CD4-positive, alpha-beta memory T cell (primary cell): ENCODE data around the gene PITPNM2. TPM values are rescaled to one million over a fixed set of nuclear protein-coding genes. Genes with fewer than 3 reads are reported as not detected.

ENCODE experiments used
- CTCF ChIA-PET: fragments of 350-600 bp; sonication (Branson Sonifier 250); formaldehyde crosslinking; loops from one replicate; lab custom pipeline; 2021; ENCODE audit warnings: inconsistent platforms; ENCODE audit not compliant: partially characterized antibody; lab: Charles Lee
- POLR2A ChIA-PET: fragments of 350-600 bp; sonication (Branson Sonifier 250); formaldehyde crosslinking; loops from one replicate; lab custom pipeline; 2021; ENCODE audit not compliant: partially characterized antibody; lab: Charles Lee
- DNase-seq, 5 donors: peaks; one replicate each; pipeline versions ENCODE4 v3.0.0 to v3.0.0-alpha.2; 2020 to 2022; ENCODE audit warnings: mixed read lengths in 1 of 5
- H3K27ac ChIP-seq: one replicate; pipeline ENCODE4 v1.7.0; 2013; ENCODE audit warnings: low read depth, low read length
- H3K27me3 ChIP-seq: 2 replicates; pipeline ENCODE4 v1.7.0; 2013; ENCODE audit warnings: mild to moderate bottlenecking, low read length, moderate library complexity; ENCODE audit not compliant: insufficient read depth
- H3K36me3 ChIP-seq: 2 replicates; pipeline ENCODE4 v1.7.0; 2013; ENCODE audit warnings: mild to moderate bottlenecking, low read length, moderate library complexity; ENCODE audit not compliant: insufficient read depth
- H3K4me1 ChIP-seq: 2 replicates; pipeline ENCODE4 v1.7.0; 2013; ENCODE audit warnings: mild to moderate bottlenecking, low read length, moderate library complexity; ENCODE audit not compliant: insufficient read depth
- H3K4me3 ChIP-seq, 2 donors: one replicate each; pipeline ENCODE4 v1.7.0; 2013; ENCODE audit warnings: low read length in 2 of 2, mild to moderate bottlenecking in 1 of 2
- H3K9me3 ChIP-seq, 2 donors: one replicate each; pipeline ENCODE4 v1.7.0; 2013; ENCODE audit warnings: low read length in 2 of 2, control low read depth in 1 of 2; ENCODE audit not compliant: control insufficient read depth in 1 of 2
- H3K27ac Mint-ChIP-seq, 7 donors: one replicate each; pipeline ENCODE4 v1.8.0; 2020 to 2021; ENCODE audit warnings: mixed read lengths in 7 of 7, mild to moderate bottlenecking in 6 of 7, inconsistent platforms in 3 of 7, moderate library complexity in 3 of 7
- H3K27me3 Mint-ChIP-seq, 2 donors: one replicate each; pipeline ENCODE4 v1.8.0; 2020 to 2021; ENCODE audit warnings: mixed read lengths in 2 of 2
- H3K36me3 Mint-ChIP-seq, 2 donors: one replicate each; pipeline ENCODE4 v1.8.0; 2020 to 2021; ENCODE audit warnings: mixed read lengths in 2 of 2, inconsistent platforms in 1 of 2, mild to moderate bottlenecking in 1 of 2
- H3K4me1 Mint-ChIP-seq, 4 donors: one replicate each; pipeline ENCODE4 v1.8.0; 2020 to 2021; ENCODE audit warnings: mixed read lengths in 4 of 4, mild to moderate bottlenecking in 1 of 4
- H3K4me3 Mint-ChIP-seq, 8 donors: one replicate each; pipeline ENCODE4 v1.8.0; 2020 to 2021; ENCODE audit warnings: mixed read lengths in 8 of 8, mild to moderate bottlenecking in 7 of 8, moderate library complexity in 6 of 8, inconsistent platforms in 3 of 8
- H3K9me3 Mint-ChIP-seq, 8 donors: one replicate each; pipeline ENCODE4 v1.8.0; 2020 to 2021; ENCODE audit warnings: mixed read lengths in 8 of 8, mild to moderate bottlenecking in 5 of 8, inconsistent platforms in 3 of 8, moderate library complexity in 1 of 8
- intact Hi-C: fragments of 100-400 bp; cut with micrococcal nuclease; formaldehyde crosslinking; loops from one replicate; pipeline ENCODE4 v1.15.1; 2023
- polyA plus RNA-seq, 2 donors: library from polyadenylated mRNA; unstranded; fragments of 300-500 nt; fragmentation: Illumina TruSeq; gene quantifications; one replicate each; pipeline ENCODE4 v1.2.3, GENCODE V29; 2021
- total RNA-seq, 2 experiments: library from RNA; stranded (reverse); gene quantifications; one replicate each; pipeline ENCODE4 v1.2.3, GENCODE V29; 2021

Gene PITPNM2
- 10 to 100 TPM; 15.7 to 16.8 TPM for total RNA-seq
- polyA plus RNA-seq: 1 to 10 TPM in 1 of 2 donors, under 1 TPM in 1; 0.77 to 3.3 TPM

- no peaks in the 10 kb centered on the region for H3K27me3 Mint-ChIP-seq
- peak within 1 kb of the TSS; percentile 80 to 89 (median 86) for H3K4me3 Mint-ChIP-seq
- Histone ChIP-seq H3K27ac (peak within 1 kb of the TSS; percentile 34), H3K4me3 (peak within 1 kb of the TSS; percentile 44 to 52), H3K27me3 (no peaks in the 10 kb centered on the region), H3K4me1 (peaks cover 23% of the 10 kb centered on the region), H3K36me3 (no peaks in the 10 kb centered on the region), H3K9me3 (no peaks in the 10 kb centered on the region)
- ChIA-PET CTCF (interaction anchor here (1.4 to 3.1 kb wide), 4 partner anchors 8 to 107 kb away, joined by 4 to 20 read pairs (median 4); no protein-coding TSS in a partner anchor), POLR2A (interaction anchor here (0.6 to 4.1 kb wide), 13 partner anchors 15 to 107 kb away, joined by 3 to 28 read pairs (median 5); partner anchors contain the start of genes MPHOSPH9 and MTRFR)
- H3K36me3 Mint-ChIP-seq: peaks cover 0 to 4% of the 10 kb centered on the region in 2 donors
- intact Hi-C loops: loop anchor here (1.0 to 2.0 kb wide), 4 partner anchors 75 to 176 kb away; partner anchors contain the start of gene OGFOD2
- H3K4me1 Mint-ChIP-seq: peaks cover 17 to 41% (median 25%) of the 10 kb centered on the region in 4 donors
- peak; percentile 49 to 67 (median 63) for DNase-seq
- H3K9me3 Mint-ChIP-seq: no peaks in the 10 kb centered on the region
- peak within 1 kb of the TSS; percentile 51 to 86 (median 73) for H3K27ac Mint-ChIP-seq
These were observed at the start of gene PITPNM2 for GRCh38 chr12:123150744-123151456. Gene PITPNM2, minus strand, starts transcription at chr12:123151090. Its CDS starts 116,500 bp downstream, at chr12:123034590.

GRCh38 chr12:123200414-123200813, 49.5 kb upstream of the PITPNM2 start:
- DNase-seq: peak in 2 of 5 donors; percentile 0 to 3
- Mint-ChIP-seq H3K27me3 (no peaks in the 10 kb centered on the region), H3K4me3 (no peak overlapping the region), H3K4me1 (peaks cover 10 to 15% (median 13%) of the 10 kb centered on the region in 4 donors), H3K9me3 (no peaks in the 10 kb centered on the region), H3K27ac (peak overlapping the region; percentile 36 to 94 (median 71)), H3K36me3 (peaks cover 21 to 42% of the 10 kb centered on the region in 2 donors)
- intact Hi-C loops: loop anchor here (5.0 kb wide), 1 partner anchor 37 kb away; no protein-coding TSS in a partner anchor
- ChIA-PET CTCF (interaction anchor here (1.3 to 4.1 kb wide), 5 partner anchors 10 to 168 kb away, joined by 3 to 21 read pairs (median 4); no protein-coding TSS in a partner anchor), POLR2A (interaction anchor here (1.2 to 2.7 kb wide), 2 partner anchors 33 to 37 kb away, joined by 3 to 15 read pairs; partner anchors contain the start of genes MPHOSPH9 and MTRFR)
- Histone ChIP-seq H3K36me3 (peaks cover 9% of the 10 kb centered on the region), H3K4me3 (no peak overlapping the region), H3K27me3 (no peaks in the 10 kb centered on the region), H3K27ac (peak overlapping the region; percentile 9), H3K9me3 (no peaks in the 10 kb centered on the region), H3K4me1 (peaks cover 10% of the 10 kb centered on the region)

- Mint-ChIP-seq H3K27me3 (no peaks in the 10 kb centered on the region), H3K4me3 (no peak overlapping the region), H3K36me3 (peaks cover 21 to 42% of the 10 kb centered on the region in 2 donors), H3K27ac (peak overlapping the region in 5 of 7 donors; percentile 2 to 94 (median 70)), H3K4me1 (peaks cover 10 to 15% (median 13%) of the 10 kb centered on the region in 4 donors), H3K9me3 (no peaks in the 10 kb centered on the region)
- Histone ChIP-seq H3K4me3 (no peak overlapping the region), H3K4me1 (peaks cover 10% of the 10 kb centered on the region), H3K27me3 (no peaks in the 10 kb centered on the region), H3K9me3 (no peaks in the 10 kb centered on the region), H3K27ac (no peak overlapping the region), H3K36me3 (peaks cover 9% of the 10 kb centered on the region)
- ChIA-PET CTCF (interaction anchor here (0.7 to 4.1 kb wide), 3 partner anchors 38 to 157 kb away, joined by 3 to 21 read pairs (median 4); no protein-coding TSS in a partner anchor), POLR2A (interaction anchor here (1.2 to 2.7 kb wide), 2 partner anchors 33 to 37 kb away, joined by 3 to 15 read pairs; partner anchors contain the start of genes MPHOSPH9 and MTRFR)
- intact Hi-C loops: loop anchor here (5.0 kb wide), 1 partner anchor 37 kb away; no protein-coding TSS in a partner anchor
- no peak for DNase-seq
These were observed 49.0 kb upstream of the PITPNM2 start for GRCh38 chr12:123199936-123200335.

DNA sequence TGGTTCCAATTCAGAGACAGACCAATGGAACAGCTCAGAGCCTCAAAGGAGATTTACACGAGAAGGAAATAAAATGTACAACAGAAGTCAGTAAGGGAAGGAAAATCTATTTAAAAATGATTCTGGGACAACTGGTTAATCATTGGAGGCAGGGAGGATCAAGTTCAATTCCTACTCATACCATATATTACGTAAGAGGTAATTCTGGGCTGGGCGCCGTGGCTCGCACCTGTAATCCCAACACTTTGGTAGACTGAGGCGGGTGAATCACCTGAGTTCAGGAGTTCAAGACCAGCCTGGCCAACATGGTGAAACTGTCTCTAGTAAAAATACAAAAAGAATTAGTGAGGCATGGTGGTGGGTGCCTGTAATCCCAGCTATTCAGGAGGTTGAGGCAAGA, 36.7 kb upstream of the PITPNM2 start:
- ChIA-PET CTCF (interaction anchor here (0.9 kb wide), 1 partner anchor 23 kb away, joined by 3 read pairs; no protein-coding TSS in a partner anchor), POLR2A (no interaction called here)
- no peaks in the 10 kb centered on the region for H3K27me3 ChIP-seq
- H3K27ac ChIP-seq: no peak overlapping the region
- H3K36me3 Mint-ChIP-seq: peaks cover 34 to 49% of the 10 kb centered on the region in 2 donors
- intact Hi-C loops: no loop called here
- DNase-seq: no peak
- no peaks in the 10 kb centered on the region for H3K4me1 ChIP-seq
- H3K36me3 ChIP-seq: peaks cover 12% of the 10 kb centered on the region
- peaks cover 0 to 2% (median 0%) of the 10 kb centered on the region in 4 donors for H3K4me1 Mint-ChIP-seq
- H3K27ac Mint-ChIP-seq: peak overlapping the region in 1 of 7 donors; percentile 24
- no peaks in the 10 kb centered on the region for H3K9me3 Mint-ChIP-seq
- no peaks in the 10 kb centered on the region for H3K27me3 Mint-ChIP-seq
- no peaks in the 10 kb centered on the region for H3K9me3 ChIP-seq
- no peak overlapping the region for H3K4me3 Mint-ChIP-seq
- no peak overlapping the region for H3K4me3 ChIP-seq

- H3K27me3 Mint-ChIP-seq: no peaks in the 10 kb centered on the region
- Histone ChIP-seq H3K27me3 (no peaks in the 10 kb centered on the region), H3K4me3 (no peak overlapping the region), H3K9me3 (no peaks in the 10 kb centered on the region), H3K36me3 (peaks cover 16% of the 10 kb centered on the region), H3K4me1 (no peaks in the 10 kb centered on the region), H3K27ac (no peak overlapping the region)
- intact Hi-C loops: no loop called here
- H3K27ac Mint-ChIP-seq: peak overlapping the region in 1 of 7 donors; percentile 32
- H3K36me3 Mint-ChIP-seq: peaks cover 22 to 44% of the 10 kb centered on the region in 2 donors
- no peaks in the 10 kb centered on the region for H3K9me3 Mint-ChIP-seq
- H3K4me3 Mint-ChIP-seq: no peak overlapping the region
- DNase-seq: no peak
- ChIA-PET POLR2A (no interaction called here), CTCF (interaction anchor here (1.2 to 2.5 kb wide), 3 partner anchors 12 to 137 kb away, joined by 3 to 9 read pairs (median 4); no protein-coding TSS in a partner anchor)
- peaks cover 0 to 1% (median 0%) of the 10 kb centered on the region in 4 donors for H3K4me1 Mint-ChIP-seq
These were observed 29.3 kb upstream of the PITPNM2 start for GRCh38 chr12:123180171-123180570.

DNA sequence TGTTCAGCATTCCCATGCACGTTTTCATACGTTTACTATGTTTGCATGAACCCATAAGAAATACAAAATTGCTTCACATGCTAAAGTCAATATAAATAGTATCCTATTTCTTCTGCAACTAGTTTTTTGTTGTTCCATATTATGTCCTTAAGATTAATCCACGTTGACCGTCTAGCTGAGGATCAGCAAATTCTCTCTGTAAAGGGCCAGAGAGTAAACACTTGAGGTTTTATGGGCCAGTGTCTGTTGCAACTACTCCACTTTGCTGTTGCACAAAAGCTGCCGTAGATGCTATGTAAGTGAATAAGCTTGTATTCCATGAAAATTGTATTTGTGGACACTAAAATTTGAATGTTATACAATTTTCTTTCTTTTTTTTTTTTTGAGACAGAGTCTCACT, 21.1 kb upstream of the PITPNM2 start:
- POLR2A ChIA-PET: no interaction called here
- intact Hi-C loops: no loop called here
- DNase-seq: no peak
- H3K27ac ChIP-seq: no peak overlapping the region
- H3K27ac Mint-ChIP-seq: no peak overlapping the region
- H3K4me1 ChIP-seq: no peaks in the 10 kb centered on the region
- H3K36me3 ChIP-seq: peaks cover 22% of the 10 kb centered on the region
- no peaks in the 10 kb centered on the region for H3K27me3 ChIP-seq
- peaks cover 24 to 35% of the 10 kb centered on the region in 2 donors for H3K36me3 Mint-ChIP-seq
- H3K4me3 ChIP-seq: no peak overlapping the region
- CTCF ChIA-PET: no interaction called here
- H3K27me3 Mint-ChIP-seq: no peaks in the 10 kb centered on the region
- H3K4me1 Mint-ChIP-seq: peaks cover 0 to 6% (median 4%) of the 10 kb centered on the region in 4 donors
- no peaks in the 10 kb centered on the region for H3K9me3 ChIP-seq
- H3K4me3 Mint-ChIP-seq: no peak overlapping the region
- no peaks in the 10 kb centered on the region for H3K9me3 Mint-ChIP-seq
